BLaER1 (cell line): ENCODE measurements around the gene ARHGAP4.

Experiments
- H3K27ac ChIP-seq: shearing (Covaris generic); formaldehyde crosslinking; 2 replicates; pipeline ENCODE4 v1.8.1; 2022
- H3K27me3 ChIP-seq: shearing (Covaris generic); formaldehyde crosslinking; 2 replicates; pipeline ENCODE4 v1.8.1; 2022
- H3K36me3 ChIP-seq: shearing (Covaris generic); formaldehyde crosslinking; 2 replicates; pipeline ENCODE4 v1.8.1; 2022
- H3K4me1 ChIP-seq: shearing (Covaris generic); formaldehyde crosslinking; 2 replicates; pipeline ENCODE4 v1.8.1; 2022
- H3K4me2 ChIP-seq: shearing (Covaris generic); formaldehyde crosslinking; 2 replicates; pipeline ENCODE4 v1.8.1; 2022
- H3K4me3 ChIP-seq: shearing (Covaris generic); formaldehyde crosslinking; 2 replicates; pipeline ENCODE4 v1.8.1; 2022
- H3K9ac ChIP-seq: shearing (Covaris generic); formaldehyde crosslinking; 2 replicates; pipeline ENCODE4 v1.8.1; 2022
- H3K9me3 ChIP-seq: shearing (Covaris generic); formaldehyde crosslinking; 2 replicates; pipeline ENCODE4 v1.8.1; 2022
- H4K20me1 ChIP-seq: shearing (Covaris generic); formaldehyde crosslinking; 2 replicates; pipeline ENCODE4 v1.8.1; 2022
- Cebpa-rat ChIP-seq: shearing (Covaris generic); IDR thresholded peaks from 2 replicates; pipeline ENCODE4 v1.8.1; 2022

Gene ARHGAP4

GRCh38 chrX:153885208-153885787 is 40.8 kb downstream of the ARHGAP4 start:
- Histone ChIP-seq H3K27ac (no peak overlapping the region), H3K9me3 (peaks cover 13% of the 10 kb centered on the region; the same call in 1 of the 2 replicates), H3K36me3 (no peaks in the 10 kb centered on the region), H3K27me3 (peaks cover 93% of the 10 kb centered on the region), H3K4me2 (peak overlapping the region; percentile 82), H3K4me3 (peak overlapping the region; percentile 65), H3K4me1 (peaks cover 76% of the 10 kb centered on the region), H3K9ac (no peak overlapping the region), H4K20me1 (peaks cover 59% of the 10 kb centered on the region)
- TF ChIP-seq Cebpa-rat, result no peak

- H3K36me3 ChIP-seq, result no peaks in the 10 kb centered on the region
- H3K27ac ChIP-seq, result no peak overlapping the region
- no peak for TF ChIP-seq Cebpa-rat
- peaks cover 93% of the 10 kb centered on the region for H3K27me3 ChIP-seq
- peaks cover 84% of the 10 kb centered on the region for H3K4me1 ChIP-seq
- peaks cover 65% of the 10 kb centered on the region for H4K20me1 ChIP-seq
- no peak overlapping the region for H3K9ac ChIP-seq
- H3K4me3 ChIP-seq, result peak overlapping the region; percentile 65
- peaks cover 13% of the 10 kb centered on the region; the same call in 1 of the 2 replicates for H3K9me3 ChIP-seq
- H3K4me2 ChIP-seq, result peak overlapping the region; percentile 82
These were observed 41.5 kb downstream of the ARHGAP4 start for GRCh38 chrX:153884590-153884989.

DNA sequence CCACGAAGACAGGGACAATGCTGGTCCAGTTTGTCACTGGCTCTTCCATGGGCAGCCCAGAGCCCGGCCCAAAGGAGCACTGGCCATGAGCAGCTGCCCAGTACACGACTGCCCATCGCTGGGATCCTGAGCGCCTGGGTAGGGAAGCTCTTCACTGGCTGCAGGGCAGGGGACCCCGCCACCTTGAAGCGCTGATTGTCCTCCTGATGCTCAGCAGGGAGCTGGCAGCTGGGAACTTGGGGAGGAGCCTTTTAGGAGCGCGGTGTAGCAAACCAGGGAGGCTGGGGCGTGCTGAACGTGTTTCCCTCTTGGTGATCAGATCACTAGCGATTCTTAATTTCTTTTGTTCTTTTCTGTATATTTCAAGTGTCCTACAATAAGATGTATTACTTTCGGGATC is 41.9 kb downstream of the ARHGAP4 start:
- no peak overlapping the region for H3K4me3 ChIP-seq
- H3K4me2 ChIP-seq, result peak overlapping the region; percentile 82
- H4K20me1 ChIP-seq, result peaks cover 65% of the 10 kb centered on the region
- no peak overlapping the region for H3K27ac ChIP-seq
- H3K4me1 ChIP-seq, result peaks cover 86% of the 10 kb centered on the region
- no peak overlapping the region for H3K9ac ChIP-seq
- H3K27me3 ChIP-seq, result peaks cover 93% of the 10 kb centered on the region
- no peaks in the 10 kb centered on the region for H3K36me3 ChIP-seq
- no peak for TF ChIP-seq Cebpa-rat
- peaks cover 11% of the 10 kb centered on the region; the same call in 1 of the 2 replicates for H3K9me3 ChIP-seq

GRCh38 chrX:153883163-153883843 is 42.8 kb downstream of the ARHGAP4 start:
- Histone ChIP-seq H3K27me3 (peaks cover 94% of the 10 kb centered on the region), H3K9ac (0 out of 2 replicates have a peak overlapping the region, but pooled peaks have one; percentile 32), H3K4me2 (peak overlapping the region; percentile 82), H4K20me1 (peaks cover 66% of the 10 kb centered on the region), H3K36me3 (no peaks in the 10 kb centered on the region), H3K4me1 (peaks cover 90% of the 10 kb centered on the region), H3K4me3 (peak overlapping the region; percentile 5; the same call in 1 of the 2 replicates), H3K27ac (peak overlapping the region; percentile 55; the same call in 1 of the 2 replicates), H3K9me3 (0 out of 2 replicates have a peak, but pooled peaks cover 9% of the 10 kb centered on the region)
- no peak for TF ChIP-seq Cebpa-rat

DNA sequence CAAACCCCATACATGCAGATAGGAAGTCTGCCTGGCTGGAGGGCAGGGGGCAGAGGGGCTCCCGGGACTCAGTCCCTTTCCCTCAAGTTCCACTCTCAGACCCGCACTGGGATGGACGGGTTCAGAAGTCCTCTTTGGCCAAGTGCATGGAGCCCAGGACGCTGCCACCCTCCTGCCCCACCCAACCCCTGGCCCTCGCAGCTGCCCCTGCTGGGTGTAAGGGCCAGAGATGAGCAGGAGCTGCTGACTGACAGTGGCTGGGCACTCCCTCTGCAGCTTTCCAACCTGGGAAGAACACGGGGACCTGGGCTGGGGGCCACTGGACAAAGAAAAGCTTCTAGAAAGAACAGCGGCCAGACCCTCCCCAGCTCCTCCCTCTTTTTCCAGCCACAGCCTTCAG is 43.5 kb downstream of the ARHGAP4 start:
- no peaks in the 10 kb centered on the region for H3K36me3 ChIP-seq
- peak overlapping the region; percentile 55; the same call in 1 of the 2 replicates for H3K27ac ChIP-seq
- peaks cover 94% of the 10 kb centered on the region for H3K27me3 ChIP-seq
- 0 out of 2 replicates have a peak, but pooled peaks cover 9% of the 10 kb centered on the region for H3K9me3 ChIP-seq
- peaks cover 68% of the 10 kb centered on the region for H4K20me1 ChIP-seq
- TF ChIP-seq Cebpa-rat, result no peak
- peak overlapping the region; percentile 5; the same call in 1 of the 2 replicates for H3K4me3 ChIP-seq
- peak overlapping the region; percentile 82 for H3K4me2 ChIP-seq
- H3K9ac ChIP-seq, result 0 out of 2 replicates have a peak overlapping the region, but pooled peaks have one; percentile 32
- H3K4me1 ChIP-seq, result peaks cover 91% of the 10 kb centered on the region

- Histone ChIP-seq H4K20me1 (peaks cover 71% of the 10 kb centered on the region), H3K27me3 (peaks cover 91% of the 10 kb centered on the region), H3K27ac (peak overlapping the region; percentile 11; the same call in 1 of the 2 replicates), H3K9ac (no peak overlapping the region), H3K4me2 (peak overlapping the region; percentile 82), H3K9me3 (0 out of 2 replicates have a peak, but pooled peaks cover 8% of the 10 kb centered on the region), H3K4me1 (peaks cover 91% of the 10 kb centered on the region), H3K4me3 (no peak overlapping the region), H3K36me3 (no peaks in the 10 kb centered on the region)
- TF ChIP-seq Cebpa-rat, result no peak
These were observed 44.0 kb downstream of the ARHGAP4 start for GRCh38 chrX:153882086-153882498.

GRCh38 chrX:153881281-153881680 is 44.8 kb downstream of the ARHGAP4 start:
- peaks cover 94% of the 10 kb centered on the region for H3K4me1 ChIP-seq
- peaks cover 78% of the 10 kb centered on the region for H4K20me1 ChIP-seq
- peak overlapping the region; percentile 82 for H3K4me2 ChIP-seq
- no peaks in the 10 kb centered on the region for H3K36me3 ChIP-seq
- H3K9me3 ChIP-seq, result 0 out of 2 replicates have a peak, but pooled peaks cover under 1% of the 10 kb centered on the region
- no peak for TF ChIP-seq Cebpa-rat
- 0 out of 2 replicates have a peak overlapping the region, but pooled peaks have one; percentile 11 for H3K27ac ChIP-seq
- H3K4me3 ChIP-seq, result no peak overlapping the region
- H3K27me3 ChIP-seq, result peaks cover 83% of the 10 kb centered on the region
- no peak overlapping the region for H3K9ac ChIP-seq

DNA sequence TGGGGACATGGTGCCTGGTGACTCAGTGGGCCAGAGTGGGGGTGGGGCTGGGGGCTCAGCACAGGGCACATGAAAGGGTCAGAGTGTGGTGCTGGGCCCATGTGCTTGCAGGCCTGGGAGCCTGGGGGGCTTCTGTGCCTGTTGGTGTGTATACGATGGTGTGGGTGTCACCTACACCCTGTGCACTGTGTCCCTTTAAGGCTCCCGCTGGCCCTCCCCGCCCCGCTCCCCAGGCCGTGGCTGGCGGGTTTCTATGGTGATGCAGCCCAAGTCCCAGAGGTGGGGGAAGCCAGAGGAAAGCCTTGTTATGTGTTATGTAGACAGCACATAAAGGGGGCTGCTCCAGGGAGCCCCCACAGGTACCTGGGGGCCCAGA is 45.6 kb downstream of the ARHGAP4 start:
- peak overlapping the region; percentile 82 for H3K4me2 ChIP-seq

DNA sequence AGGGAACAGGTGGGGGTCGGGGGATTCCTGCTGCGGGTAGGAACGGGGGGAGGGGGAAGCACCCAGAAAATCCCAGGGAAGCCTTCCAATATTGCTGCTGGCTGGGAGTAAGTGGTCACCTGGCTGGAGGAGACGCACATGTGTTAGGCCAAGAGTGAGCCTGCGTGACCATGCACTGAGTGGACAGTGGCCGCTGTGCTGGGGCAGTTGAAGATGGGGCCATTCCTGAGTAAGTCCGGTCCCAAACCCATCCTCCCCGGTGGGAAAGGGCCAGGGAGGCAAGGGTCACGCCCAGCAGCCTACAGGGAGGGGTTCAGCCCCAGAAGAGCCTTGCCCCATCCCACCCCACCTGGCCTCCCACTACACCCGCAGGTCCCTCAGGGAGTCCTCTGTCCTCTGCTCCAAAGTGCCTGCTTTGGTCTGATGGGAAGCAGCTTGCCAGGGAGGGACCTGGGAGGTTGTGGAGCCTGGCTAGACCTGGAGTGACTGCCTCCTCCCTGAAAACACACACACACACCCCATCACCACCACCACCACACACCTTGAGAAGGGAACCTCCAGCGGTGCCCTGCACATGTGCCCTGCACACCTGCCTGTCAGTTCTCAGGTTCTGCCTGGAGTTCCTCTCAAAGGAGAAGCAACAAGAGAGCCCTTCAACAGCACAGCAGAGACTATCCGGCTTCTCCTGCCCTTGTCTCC is 46.2 kb downstream of the ARHGAP4 start:
- Histone ChIP-seq H3K9ac (peak overlapping the region; percentile 53), H3K27ac (peak overlapping the region; percentile 66), H3K36me3 (no peaks in the 10 kb centered on the region), H3K9me3 (no peaks in the 10 kb centered on the region), H3K4me3 (peak overlapping the region; percentile 52), H4K20me1 (peaks cover 79% of the 10 kb centered on the region), H3K4me2 (peak overlapping the region; percentile 82), H3K27me3 (peaks cover 73% of the 10 kb centered on the region), H3K4me1 (peaks cover 86% of the 10 kb centered on the region)
- TF ChIP-seq Cebpa-rat, result no peak

More for the DNA sequence above, 45.6 kb downstream of the ARHGAP4 start:
- no peaks in the 10 kb centered on the region for H3K36me3 ChIP-seq
- no peak for TF ChIP-seq Cebpa-rat
- peak overlapping the region; percentile 52; the same call in 1 of the 2 replicates for H3K4me3 ChIP-seq
- H3K4me1 ChIP-seq, result peaks cover 91% of the 10 kb centered on the region
- peaks cover 78% of the 10 kb centered on the region for H3K27me3 ChIP-seq
- H3K9ac ChIP-seq, result peak overlapping the region; percentile 41; the same call in 1 of the 2 replicates
- H3K27ac ChIP-seq, result no peak overlapping the region
- H3K9me3 ChIP-seq, result no peaks in the 10 kb centered on the region
- peaks cover 80% of the 10 kb centered on the region for H4K20me1 ChIP-seq
